Activated CD4-positive, alpha-beta T cell treated with anti-CD3 and anti-CD28 coated beads for 1 hour (primary cell): ENCODE data around the gene RIMBP2.
"Not testable (repeated sequence)": the region's sequence is repeated elsewhere in the genome, so short reads cannot be mapped to it uniquely, and the experiment has no call there.

Experiments used
- DNase-seq: peaks from one replicate; pipeline ENCODE4 v3.0.0-alpha.2; 2020

The RIMBP2 gene

DNA sequence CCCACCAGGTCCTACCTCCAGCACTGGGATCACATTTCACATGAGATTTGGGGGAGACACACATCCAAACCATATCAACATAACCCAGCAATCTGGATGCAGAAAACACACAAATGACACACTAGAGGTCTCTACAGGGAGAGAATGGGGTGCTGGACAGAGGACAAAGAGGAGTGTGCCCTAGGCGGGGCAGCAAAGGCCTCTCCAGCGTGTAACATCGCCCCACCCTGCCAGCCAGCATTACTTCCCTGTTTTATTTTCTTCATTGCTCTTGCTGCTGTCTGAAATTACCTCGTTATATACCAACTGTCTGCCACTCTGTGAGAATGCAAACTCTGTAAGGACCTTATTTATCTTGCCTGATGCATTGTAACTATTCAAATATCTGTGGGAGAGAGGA, 61.1 kb downstream of the RIMBP2 start:
- DNase-seq, result no peak

DNA sequence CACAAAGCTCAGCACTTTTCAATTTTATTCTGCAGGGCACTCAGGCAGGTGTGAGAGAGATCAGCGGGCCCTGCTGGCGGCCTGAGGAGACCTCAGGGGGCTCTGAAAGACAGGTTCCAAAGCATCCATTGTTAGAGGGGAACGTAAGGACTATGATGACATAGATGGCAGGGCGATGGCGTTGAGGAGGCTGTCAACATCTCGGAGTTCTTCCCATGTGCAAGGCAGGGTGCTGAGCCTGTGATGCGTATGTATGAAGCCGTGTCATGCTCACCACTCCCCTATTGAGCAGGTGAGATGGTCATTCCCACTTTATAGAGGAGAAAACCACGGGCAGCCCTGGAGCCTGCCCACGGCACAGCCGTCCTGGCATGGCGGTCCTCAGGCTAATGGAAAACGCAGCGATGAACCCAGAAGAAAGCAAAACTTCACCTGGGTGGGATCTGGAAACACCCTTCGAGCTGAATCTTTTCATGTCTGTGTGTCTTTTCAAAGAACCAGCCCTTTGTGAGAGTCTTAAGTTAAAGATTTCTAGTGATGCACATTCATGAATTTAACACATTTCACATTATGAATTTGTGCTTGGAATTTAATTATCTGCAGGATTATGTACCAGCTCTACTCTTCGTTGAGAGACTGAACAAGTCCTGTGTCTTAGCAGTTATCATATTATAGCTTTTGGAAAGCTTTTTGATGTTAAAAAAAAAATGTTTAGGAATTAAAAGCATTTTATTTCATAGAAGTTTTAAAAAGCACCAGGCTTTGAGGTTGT, 64.7 kb downstream of the RIMBP2 start:
- no peak for DNase-seq

DNA sequence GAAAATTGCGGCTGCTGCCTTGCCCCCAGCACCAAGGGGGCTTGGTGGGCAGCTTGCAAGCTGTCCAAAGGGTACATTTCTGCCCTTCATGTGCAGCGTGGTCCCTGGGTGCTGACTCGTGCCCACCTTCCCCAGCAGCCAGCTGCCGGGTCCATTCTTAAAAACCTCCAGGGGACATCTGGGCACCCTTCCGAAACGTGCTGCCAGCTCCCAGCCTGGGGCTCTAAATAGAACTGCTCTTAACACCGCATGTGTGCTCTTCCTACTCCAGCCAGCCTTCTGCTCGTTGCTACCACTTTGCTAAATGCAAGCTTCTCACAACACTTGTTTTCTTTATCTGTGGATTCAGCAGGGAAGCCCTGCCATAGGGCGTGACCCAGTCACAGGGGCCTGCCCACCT, 66.0 kb downstream of the RIMBP2 start:
- no peak for DNase-seq

DNA sequence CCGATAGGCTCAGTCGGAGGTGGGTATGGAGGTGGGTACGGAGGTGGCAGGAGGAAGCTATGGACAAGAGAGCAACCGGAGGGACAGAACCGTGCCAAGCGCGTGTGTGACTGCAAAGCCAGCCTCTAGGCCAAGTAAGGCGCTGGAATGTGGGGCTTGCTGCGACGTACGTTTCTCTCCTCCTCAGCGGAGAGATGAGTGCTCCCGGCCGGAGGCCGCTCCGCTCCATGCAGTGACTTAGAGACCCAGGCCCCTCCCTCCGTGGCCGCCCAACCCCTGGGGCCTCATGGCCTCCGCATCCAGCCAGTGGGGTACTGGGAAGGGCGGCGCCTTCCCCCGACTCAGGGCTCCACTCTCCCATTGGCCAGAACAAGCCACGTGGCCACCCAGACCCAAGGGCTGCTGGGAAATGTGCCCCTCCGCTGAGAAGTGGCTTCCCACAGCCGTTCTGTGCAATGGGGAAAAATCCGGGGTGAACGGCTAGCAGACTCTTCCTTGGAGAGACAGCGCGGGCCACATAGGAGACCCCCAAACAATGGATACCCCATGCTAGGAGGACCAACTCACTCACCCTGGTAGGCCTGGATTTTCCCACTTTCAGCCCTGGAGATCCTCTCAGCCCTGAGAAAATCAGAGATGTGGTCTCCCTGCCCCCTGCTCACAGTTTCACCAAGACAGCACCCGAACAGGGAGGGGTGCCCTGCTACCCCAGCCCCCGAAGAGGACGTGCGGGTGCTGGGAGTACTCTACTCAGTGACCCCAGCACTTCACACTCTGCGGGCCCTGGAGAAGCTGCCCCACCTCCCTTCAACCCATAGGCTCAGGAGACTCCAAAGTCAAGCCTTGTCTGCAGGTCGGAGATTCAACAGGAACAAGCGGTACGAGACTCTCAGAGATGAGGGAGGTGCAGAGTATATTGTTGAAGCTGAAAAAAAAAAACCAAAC, 66.7 kb downstream of the RIMBP2 start:
- no peak for DNase-seq

DNA sequence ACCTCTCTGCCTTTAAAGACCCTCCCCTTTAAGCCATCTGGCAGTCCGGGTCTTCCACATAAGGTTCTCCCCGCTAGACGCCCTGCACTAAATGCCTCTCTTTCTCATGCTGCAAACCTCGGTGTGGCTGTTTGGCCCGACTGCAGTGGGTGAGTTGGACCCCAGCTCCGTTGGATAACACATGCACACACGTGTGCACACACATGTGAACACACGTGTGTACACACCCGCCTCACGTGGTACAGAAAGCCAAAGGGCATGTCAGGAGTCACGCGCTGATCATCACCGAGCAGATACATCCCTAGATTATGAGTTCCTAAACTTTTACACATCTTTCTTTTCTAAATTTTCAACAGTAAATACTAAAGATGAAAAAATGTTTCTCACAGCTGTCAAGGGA, 68.3 kb downstream of the RIMBP2 start:
- DNase-seq, result no peak

DNA sequence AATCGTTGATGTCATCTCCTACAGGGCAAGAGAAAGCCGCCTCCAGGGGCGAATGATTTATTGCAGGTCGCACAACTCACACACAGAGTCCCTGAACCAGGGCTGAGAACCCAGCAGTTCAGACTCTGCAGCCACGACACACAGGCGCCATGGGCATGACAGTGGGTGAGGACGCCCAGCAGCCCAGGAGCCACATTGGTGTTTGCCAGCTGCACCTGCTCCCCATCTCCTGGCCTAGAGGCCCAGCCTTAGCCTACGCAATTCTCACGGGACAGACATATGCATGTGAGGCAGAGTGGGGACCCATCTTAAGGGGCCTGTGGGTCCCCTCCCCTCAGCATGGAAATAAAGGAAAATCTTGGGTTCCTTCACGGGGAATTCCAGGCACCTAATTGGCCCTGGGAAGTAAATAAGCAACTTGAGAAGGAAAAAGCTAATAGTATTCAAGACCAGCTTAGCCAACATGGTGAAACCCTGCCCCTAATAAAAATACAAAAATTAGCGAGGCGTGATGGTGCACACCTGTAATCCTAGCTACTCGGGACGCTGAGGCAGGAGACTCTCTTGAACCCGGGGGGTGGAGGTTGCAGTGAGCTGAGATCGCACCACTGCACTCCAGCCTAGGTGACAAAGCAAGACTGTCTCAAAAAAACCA, 69.3 kb downstream of the RIMBP2 start:
- no peak for DNase-seq

DNA sequence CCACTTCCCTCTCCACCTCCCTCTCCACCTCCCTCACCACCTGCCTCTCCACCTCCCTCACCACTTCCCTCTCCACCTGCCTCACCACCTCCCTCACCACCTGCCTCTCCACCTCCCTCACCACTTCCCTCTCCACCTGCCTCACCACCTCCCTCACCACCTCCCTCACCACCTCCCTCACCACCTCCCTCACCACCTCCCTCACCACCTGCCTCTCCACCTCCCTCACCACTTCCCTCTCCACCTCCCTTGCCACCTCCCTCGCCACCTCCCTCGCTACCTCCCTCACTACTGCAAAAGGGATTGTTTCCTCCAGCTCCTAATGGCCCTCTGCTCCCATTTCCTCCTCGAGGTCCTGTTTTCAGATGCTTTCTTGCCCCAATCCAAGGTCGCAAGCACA, 69.9 kb downstream of the RIMBP2 start:
- not testable (repeated sequence) for DNase-seq

DNA sequence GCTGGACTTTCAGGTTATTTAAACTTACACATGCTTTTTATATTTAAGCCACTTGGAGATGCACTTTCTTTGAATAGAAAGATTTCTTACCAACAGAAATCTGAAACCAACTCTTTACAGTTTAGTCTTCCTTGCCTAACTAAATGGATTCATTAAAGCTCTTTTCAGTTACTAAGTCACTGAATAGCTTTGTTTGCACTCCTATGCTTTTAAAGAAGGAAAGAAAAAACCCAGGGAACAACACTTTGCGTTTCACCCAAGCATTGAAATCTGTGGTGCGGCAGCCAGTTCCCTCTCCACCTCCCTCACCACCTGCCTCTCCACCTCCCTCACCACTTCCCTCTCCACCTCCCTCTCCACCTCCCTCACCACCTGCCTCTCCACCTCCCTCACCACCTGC, 70.3 kb downstream of the RIMBP2 start:
- no peak for DNase-seq

DNA sequence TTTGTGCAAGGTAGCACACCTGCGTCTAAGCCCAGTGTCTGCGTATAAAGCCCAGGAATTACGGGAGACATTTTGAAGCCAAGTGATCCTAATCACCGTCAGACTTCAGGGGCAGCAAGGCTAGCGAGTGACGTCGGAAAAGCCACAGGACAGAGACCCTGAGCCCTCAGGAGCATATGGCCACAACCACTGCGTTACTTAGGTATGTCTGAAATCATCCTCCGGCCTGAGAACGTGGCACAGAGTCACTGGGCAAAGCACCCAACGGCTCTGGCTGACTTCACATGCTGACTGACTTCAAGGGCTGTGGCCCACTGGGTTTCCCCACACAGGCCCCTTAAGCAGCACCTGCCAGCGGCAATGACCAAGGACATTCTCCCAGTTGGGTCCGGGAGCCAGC, 71.5 kb downstream of the RIMBP2 start:
- no peak for DNase-seq

DNA sequence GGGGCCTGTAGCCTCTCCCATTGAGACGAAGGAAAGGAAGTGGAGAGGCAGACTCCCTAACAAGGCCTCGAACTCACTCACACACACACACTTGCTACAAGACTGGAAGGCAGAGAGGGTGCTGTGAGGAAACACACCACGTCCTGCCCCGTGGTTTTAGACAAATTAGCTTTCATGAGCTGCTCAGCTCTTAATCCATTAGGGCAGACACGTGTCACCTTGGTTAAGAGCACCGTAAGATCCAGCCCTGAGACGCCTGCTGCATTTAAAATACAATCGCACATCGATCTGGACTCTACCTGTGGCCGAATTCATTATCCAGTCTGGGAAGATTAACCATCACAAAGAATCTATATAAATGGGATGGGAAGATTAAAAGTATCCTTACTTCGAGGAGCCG, 72.0 kb downstream of the RIMBP2 start:
- no peak for DNase-seq

DNA sequence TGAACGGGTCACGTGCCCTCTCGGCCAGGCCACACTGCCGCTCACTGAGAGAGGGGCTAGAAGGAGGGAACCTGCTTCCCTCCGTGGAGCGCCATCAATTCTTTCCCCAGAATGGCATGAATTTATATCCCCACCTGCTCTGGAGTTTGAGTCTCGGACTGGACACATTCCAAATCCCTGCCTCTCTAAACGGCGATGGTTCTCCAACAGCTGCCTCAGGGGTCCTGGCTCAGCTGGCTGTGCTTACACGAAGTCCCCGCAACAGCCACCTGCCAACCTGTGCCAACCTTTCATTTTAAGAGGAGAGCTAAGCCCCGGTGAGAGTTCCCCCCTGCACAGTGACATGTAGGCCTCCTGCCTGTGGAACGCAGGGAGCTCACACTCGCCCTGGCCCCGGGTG, 73.2 kb downstream of the RIMBP2 start:
- DNase-seq, result no peak

DNA sequence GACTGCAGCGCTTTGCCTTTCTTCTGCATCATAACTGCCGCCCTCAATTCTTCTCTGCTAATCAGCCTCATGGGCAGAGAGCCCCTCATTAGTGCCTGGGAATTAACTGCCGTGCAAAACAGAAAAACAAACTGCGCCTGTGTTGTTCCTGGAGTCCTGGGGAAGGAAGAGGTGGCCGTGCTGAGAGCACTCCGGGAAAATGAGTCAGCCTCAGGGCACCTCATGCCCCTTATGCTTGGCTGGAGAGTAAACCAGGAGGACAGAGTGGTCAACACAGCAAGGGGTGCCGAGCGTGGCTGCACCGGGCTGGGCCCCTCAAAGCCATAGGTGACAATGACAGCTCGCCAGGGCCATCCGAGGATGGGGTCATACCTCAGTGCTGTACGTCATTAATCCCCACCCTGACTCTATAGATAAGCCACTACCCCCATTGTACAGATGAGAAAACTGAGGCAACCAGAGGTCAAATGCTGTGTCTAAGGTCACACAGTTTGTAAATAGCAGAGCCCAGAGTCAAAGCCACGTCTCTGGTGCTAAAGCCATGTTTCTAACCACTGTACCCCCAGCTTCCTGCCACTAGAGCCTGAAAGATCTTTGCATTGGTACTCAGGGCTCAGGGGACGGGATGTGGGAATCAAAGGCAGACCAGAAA, 74.4 kb downstream of the RIMBP2 start:
- DNase-seq, result no peak

DNA sequence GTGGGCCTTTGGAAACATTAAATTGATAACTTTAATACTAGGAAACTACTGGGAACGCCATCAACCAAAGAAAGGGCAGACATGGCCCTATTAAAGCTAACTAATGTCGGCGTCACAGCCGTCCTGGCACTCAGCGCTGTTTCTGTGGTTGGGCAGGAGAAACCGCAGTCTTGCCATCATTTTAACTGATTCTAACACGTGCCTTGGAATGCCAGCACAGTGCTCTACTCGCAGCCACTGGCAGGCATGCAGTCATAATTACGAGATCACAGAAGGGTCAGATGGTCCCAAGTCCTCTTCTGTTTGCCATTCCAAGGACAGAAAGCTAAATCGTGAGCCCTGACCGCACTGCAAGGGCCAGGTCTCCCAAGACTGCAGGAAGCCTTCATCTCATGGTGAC, 75.2 kb downstream of the RIMBP2 start:
- DNase-seq, result no peak

DNA sequence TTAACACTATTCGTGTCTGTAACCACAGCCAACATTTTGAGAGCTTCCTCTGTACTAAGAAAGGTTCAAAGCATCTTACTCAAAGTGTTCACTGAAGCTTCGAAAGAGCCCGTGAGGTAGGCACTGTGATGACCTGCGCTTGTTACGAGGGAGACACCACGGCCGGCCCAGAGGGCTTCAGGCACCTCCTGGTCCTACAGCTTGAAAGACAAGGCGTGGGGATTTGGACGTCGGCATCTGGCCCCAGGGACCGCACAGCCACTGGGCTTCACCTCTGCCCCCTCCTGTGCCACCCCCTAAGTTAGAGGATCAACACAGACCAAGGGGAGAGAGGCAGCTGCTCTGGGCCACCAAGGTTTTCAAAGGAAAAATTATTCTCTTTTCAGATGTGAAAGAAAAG, 75.6 kb downstream of the RIMBP2 start:
- DNase-seq, result no peak

DNA sequence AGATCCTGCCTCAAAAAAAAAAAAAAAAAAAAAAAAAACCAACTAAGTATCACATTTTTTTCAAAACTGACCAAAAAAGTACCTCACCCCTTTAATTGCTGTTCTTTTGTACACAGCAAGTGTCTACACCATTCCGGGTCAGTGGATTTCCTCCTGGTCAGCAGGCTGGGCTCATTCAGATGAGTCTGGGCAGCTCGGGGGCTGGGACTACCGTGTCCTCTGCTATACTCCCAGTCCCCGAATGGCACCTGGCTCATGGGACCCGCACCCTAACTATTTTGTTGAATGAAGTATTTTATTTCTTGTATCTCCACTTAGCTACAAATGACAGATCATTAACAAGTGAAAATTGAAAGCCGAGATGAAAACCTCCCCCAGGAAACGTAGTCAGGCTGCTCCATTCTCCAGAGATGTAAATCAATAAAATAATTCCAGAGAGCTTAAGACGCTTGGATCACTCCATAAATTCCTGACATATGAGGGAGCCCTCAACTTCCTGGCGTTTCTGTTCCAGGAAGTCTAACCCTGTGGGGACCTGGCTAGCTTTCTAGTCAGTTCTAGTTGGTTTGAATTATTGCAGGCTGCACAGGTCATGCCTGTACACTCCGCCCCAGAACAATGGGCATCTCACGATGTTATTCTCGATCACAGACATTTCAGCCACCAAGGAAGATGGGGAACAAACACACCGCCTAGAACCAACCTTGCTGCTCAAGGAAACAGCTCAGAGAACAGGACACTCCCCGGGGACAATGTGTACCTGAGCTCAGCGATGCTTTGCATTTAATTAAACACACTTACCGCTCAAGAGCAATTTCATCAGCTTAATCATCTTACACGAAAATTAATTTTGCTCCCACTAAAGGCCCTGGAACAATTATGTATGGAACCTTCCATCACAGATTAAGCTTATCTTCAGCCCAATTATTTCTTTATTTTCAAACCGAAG, 76.3 kb downstream of the RIMBP2 start:
- no peak for DNase-seq

DNA sequence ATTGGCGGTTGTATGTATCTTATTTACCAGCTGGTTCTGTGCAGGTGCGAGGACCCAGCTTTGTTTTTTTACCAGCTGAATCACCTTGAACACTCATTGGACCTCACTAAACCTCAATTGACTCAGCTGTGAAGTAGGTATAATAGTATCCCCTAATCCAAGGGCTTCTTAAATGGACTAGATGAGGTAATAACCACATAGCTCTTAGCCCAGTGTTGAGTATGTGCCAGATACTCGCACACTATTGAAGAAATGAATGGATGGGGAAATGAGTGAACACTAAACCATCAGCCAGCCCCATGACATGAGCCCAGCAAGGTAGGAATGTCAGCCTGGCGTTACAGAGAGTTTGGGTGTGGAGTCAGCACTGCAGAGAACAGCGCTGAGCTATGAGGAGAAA, 79.7 kb downstream of the RIMBP2 start:
- no peak for DNase-seq

DNA sequence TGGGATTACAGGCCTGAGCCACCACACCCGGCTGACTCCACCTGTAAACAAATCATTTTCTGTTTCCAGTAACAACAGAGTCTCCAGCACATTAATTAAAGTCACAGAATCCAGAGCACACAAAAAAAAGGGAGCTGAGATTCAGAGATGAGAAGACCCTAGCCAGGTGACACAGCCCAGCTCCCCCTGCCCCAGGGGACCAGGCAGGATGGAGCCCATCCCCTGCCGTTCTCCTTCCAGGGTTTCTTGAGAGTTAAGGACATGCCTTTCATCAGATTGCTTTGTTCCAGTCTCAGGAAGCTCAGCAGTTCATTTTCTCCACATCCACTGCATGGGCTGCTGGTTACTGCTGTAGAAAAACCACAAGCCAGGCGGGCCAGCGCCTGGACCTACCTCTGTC, 81.2 kb downstream of the RIMBP2 start:
- no peak for DNase-seq

DNA sequence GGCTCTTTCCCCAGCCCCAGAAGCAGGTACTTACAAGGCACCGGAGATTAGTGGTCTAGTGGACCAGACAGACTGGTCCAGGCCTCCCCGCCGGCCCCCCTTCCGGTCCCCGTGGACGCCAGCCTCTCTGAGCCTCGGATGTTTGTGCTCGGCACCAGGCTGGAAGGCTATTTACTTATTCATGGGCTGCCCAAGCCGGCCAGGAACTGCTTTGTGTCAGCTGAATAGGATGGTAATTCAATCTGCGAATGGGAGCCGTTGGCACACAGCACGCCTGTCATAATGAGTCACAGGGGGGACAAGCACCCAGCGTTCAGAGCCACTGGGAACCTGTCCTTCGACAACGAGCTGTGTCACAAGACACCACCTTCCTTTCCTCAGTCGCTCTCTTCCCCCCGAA, 82.3 kb downstream of the RIMBP2 start:
- DNase-seq, result no peak

DNA sequence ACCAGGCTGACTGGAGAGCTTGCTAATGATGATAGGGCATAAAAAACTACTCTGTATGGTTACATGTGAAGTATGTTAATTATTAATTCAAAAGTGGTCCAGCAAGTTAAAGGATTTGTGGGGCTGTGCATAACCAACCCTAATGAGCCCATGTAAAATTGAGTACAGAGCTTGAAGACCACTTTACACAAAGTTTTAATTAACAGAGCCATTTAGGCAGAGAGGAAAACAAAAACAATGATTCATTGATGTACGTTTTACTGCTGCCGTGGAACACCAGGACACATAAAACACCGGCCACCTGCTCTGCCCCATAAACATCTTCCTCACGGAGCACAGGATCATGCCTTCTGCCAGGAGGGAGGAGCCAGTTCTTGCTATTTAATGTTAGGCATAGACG, 83.5 kb downstream of the RIMBP2 start:
- DNase-seq, result no peak

DNA sequence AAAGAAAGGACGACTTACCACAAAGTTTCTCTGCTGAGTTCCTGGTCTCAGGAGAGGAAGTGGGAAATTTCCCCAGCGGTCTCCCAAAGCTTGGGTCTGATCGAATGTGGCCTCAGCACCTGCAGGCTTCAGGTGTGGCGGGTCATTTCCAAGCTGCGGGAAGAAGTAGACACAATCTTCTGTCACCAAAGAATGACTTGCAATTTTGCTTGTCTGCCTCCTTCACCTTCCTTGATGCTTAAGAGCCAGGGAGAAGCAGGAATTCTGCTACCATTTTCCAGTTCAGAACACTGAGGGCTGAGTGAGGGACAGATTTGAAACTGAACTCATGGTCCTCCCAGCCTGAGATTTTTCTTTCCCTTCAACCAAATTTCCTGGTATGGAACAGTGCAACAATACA, 87.8 kb downstream of the RIMBP2 start:
- no peak for DNase-seq

DNA sequence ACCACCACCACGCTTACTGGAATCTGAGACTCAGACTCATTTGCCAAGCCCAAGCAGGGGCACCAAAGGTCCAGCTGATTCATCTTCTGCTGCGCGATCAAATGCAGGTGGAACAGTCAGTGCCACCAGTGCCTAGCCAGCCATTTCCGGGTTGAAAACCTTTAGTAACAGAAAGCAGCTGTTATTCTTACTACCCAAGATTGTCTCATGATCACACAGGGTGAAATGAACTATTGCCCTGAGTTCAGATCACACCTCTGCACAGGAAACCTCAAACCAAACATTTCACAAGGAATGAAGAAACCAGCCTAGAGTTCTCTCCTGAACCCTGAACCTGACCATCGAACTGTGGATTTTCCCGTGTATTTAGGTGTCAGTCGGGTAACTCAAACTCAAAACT, 88.9 kb downstream of the RIMBP2 start:
- no peak for DNase-seq

DNA sequence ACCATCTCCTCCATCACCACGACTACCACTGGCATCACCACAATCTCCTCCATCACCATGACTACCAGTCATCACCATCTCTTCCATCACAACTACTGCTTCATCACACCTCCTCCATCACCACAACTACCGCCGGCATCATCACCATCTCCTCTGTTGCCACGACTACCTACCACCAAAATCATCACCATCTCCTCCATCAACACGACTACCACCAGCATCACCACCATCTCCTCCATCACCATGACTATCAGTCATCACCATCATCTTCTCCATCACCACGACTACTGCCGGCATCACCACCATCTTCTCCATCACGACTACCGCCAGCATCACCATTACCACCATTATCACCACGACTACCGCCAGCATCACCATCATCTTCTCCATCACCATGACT, 89.5 kb downstream of the RIMBP2 start:
- no peak for DNase-seq
